Activated naive CD4-positive, alpha-beta T cell treated with anti-CD3 and anti-CD28 coated beads, Interleukin-2, amount 50 U/mL, for 24 hours (primary cell): ENCODE results near the gene TK2.

Experiments used
- H3K27ac Mint-ChIP-seq: one replicate; pipeline ENCODE4 v1.8.0; 2021; ENCODE audit warnings: mild to moderate bottlenecking, mixed read lengths
- H3K27me3 Mint-ChIP-seq: one replicate; pipeline ENCODE4 v1.8.0; 2021; ENCODE audit warnings: mixed read lengths
- H3K36me3 Mint-ChIP-seq: one replicate; pipeline ENCODE4 v1.8.0; 2021; ENCODE audit warnings: mixed read lengths
- H3K4me1 Mint-ChIP-seq: one replicate; pipeline ENCODE4 v1.8.0; 2021; ENCODE audit warnings: mixed read lengths
- H3K4me3 Mint-ChIP-seq: one replicate; pipeline ENCODE4 v1.8.0; 2021; ENCODE audit warnings: mild to moderate bottlenecking, mixed read lengths
- H3K9me3 Mint-ChIP-seq: one replicate; pipeline ENCODE4 v1.8.0; 2021; ENCODE audit warnings: mixed read lengths

TK2 gene

GRCh38 chr16:66541388-66542355 lies 8.2 kb downstream of the TK2 start:
- H3K9me3 Mint-ChIP-seq: no peaks in the 10 kb centered on the region
- no peak overlapping the region for H3K27ac Mint-ChIP-seq
- no peaks in the 10 kb centered on the region for H3K27me3 Mint-ChIP-seq
- H3K36me3 Mint-ChIP-seq: peaks cover 3% of the 10 kb centered on the region
- no peak overlapping the region for H3K4me3 Mint-ChIP-seq
- H3K4me1 Mint-ChIP-seq: peaks cover 13% of the 10 kb centered on the region

- Mint-ChIP-seq H3K9me3 (no peaks in the 10 kb centered on the region), H3K4me3 (no peak overlapping the region), H3K4me1 (peaks cover 13% of the 10 kb centered on the region), H3K27me3 (no peaks in the 10 kb centered on the region), H3K36me3 (peaks cover 6% of the 10 kb centered on the region), H3K27ac (no peak overlapping the region)
Measured at GRCh38 chr16:66539623-66540469, 10.1 kb downstream of the TK2 start.

- Mint-ChIP-seq H3K4me1 (peaks cover 13% of the 10 kb centered on the region), H3K9me3 (no peaks in the 10 kb centered on the region)
Measured at GRCh38 chr16:66538910-66539309, 11.0 kb downstream of the TK2 start.

GRCh38 chr16:66537236-66537635 lies 12.7 kb downstream of the TK2 start:
- Mint-ChIP-seq H3K27me3 (no peaks in the 10 kb centered on the region), H3K9me3 (no peaks in the 10 kb centered on the region), H3K4me1 (peaks cover 13% of the 10 kb centered on the region), H3K4me3 (no peak overlapping the region), H3K36me3 (peaks cover 6% of the 10 kb centered on the region), H3K27ac (no peak overlapping the region)

More at GRCh38 chr16:66538910-66539309, 11.0 kb downstream of the TK2 start:
- Mint-ChIP-seq H3K27me3 (no peaks in the 10 kb centered on the region), H3K36me3 (peaks cover 6% of the 10 kb centered on the region), H3K27ac (no peak overlapping the region), H3K4me3 (no peak overlapping the region)

- Mint-ChIP-seq H3K27me3 (no peaks in the 10 kb centered on the region), H3K4me1 (peaks cover 13% of the 10 kb centered on the region), H3K9me3 (no peaks in the 10 kb centered on the region), H3K36me3 (peaks cover 6% of the 10 kb centered on the region), H3K27ac (no peak overlapping the region), H3K4me3 (no peak overlapping the region)
Measured at GRCh38 chr16:66536525-66536924, 13.4 kb downstream of the TK2 start.

- peaks cover 6% of the 10 kb centered on the region for H3K36me3 Mint-ChIP-seq
- no peaks in the 10 kb centered on the region for H3K9me3 Mint-ChIP-seq
- H3K4me1 Mint-ChIP-seq: peaks cover 11% of the 10 kb centered on the region
- H3K4me3 Mint-ChIP-seq: no peak overlapping the region
- H3K27me3 Mint-ChIP-seq: no peaks in the 10 kb centered on the region
- H3K27ac Mint-ChIP-seq: no peak overlapping the region
Measured at GRCh38 chr16:66534376-66534799, 15.5 kb downstream of the TK2 start.

GRCh38 chr16:66529475-66529874 lies 20.4 kb downstream of the TK2 start:
- Mint-ChIP-seq H3K4me1 (peaks cover 35% of the 10 kb centered on the region), H3K27ac (no peak overlapping the region), H3K36me3 (no peaks in the 10 kb centered on the region), H3K9me3 (no peaks in the 10 kb centered on the region), H3K27me3 (no peaks in the 10 kb centered on the region), H3K4me3 (no peak overlapping the region)

- Mint-ChIP-seq H3K36me3 (no peaks in the 10 kb centered on the region), H3K4me3 (no peak overlapping the region), H3K4me1 (peaks cover 46% of the 10 kb centered on the region)
Measured at GRCh38 chr16:66528294-66528693, 21.6 kb downstream of the TK2 start.

GRCh38 chr16:66525396-66526180 lies 24.3 kb downstream of the TK2 start:
- Mint-ChIP-seq H3K36me3 (no peaks in the 10 kb centered on the region), H3K9me3 (no peaks in the 10 kb centered on the region), H3K27ac (peak overlapping the region; percentile 74), H3K4me1 (peaks cover 73% of the 10 kb centered on the region), H3K27me3 (no peaks in the 10 kb centered on the region), H3K4me3 (no peak overlapping the region)

More at GRCh38 chr16:66528294-66528693, 21.6 kb downstream of the TK2 start:
- H3K9me3 Mint-ChIP-seq: no peaks in the 10 kb centered on the region
- no peak overlapping the region for H3K27ac Mint-ChIP-seq
- H3K27me3 Mint-ChIP-seq: no peaks in the 10 kb centered on the region

GRCh38 chr16:66524601-66525164 lies 25.2 kb downstream of the TK2 start:
- H3K9me3 Mint-ChIP-seq: no peaks in the 10 kb centered on the region
- no peaks in the 10 kb centered on the region for H3K27me3 Mint-ChIP-seq
- peak overlapping the region; percentile 26 for H3K4me3 Mint-ChIP-seq
- H3K4me1 Mint-ChIP-seq: peaks cover 76% of the 10 kb centered on the region
- H3K36me3 Mint-ChIP-seq: no peaks in the 10 kb centered on the region
- H3K27ac Mint-ChIP-seq: peak overlapping the region; percentile 59

GRCh38 chr16:66523861-66524354 lies 26.0 kb downstream of the TK2 start:
- H3K4me1 Mint-ChIP-seq: peaks cover 79% of the 10 kb centered on the region
- H3K27me3 Mint-ChIP-seq: no peaks in the 10 kb centered on the region
- peak overlapping the region; percentile 81 for H3K27ac Mint-ChIP-seq
- H3K4me3 Mint-ChIP-seq: peak overlapping the region; percentile 69
- no peaks in the 10 kb centered on the region for H3K36me3 Mint-ChIP-seq
- H3K9me3 Mint-ChIP-seq: no peaks in the 10 kb centered on the region

GRCh38 chr16:66522816-66523590 lies 26.9 kb downstream of the TK2 start:
- Mint-ChIP-seq H3K27ac (peak overlapping the region; percentile 70), H3K4me1 (peaks cover 84% of the 10 kb centered on the region), H3K27me3 (no peaks in the 10 kb centered on the region), H3K36me3 (no peaks in the 10 kb centered on the region), H3K4me3 (peak overlapping the region; percentile 83), H3K9me3 (no peaks in the 10 kb centered on the region)

- no peaks in the 10 kb centered on the region for H3K36me3 Mint-ChIP-seq
- peak overlapping the region; percentile 89 for H3K27ac Mint-ChIP-seq
- H3K4me1 Mint-ChIP-seq: peaks cover 87% of the 10 kb centered on the region
- H3K27me3 Mint-ChIP-seq: no peaks in the 10 kb centered on the region
- no peaks in the 10 kb centered on the region for H3K9me3 Mint-ChIP-seq
- H3K4me3 Mint-ChIP-seq: peak overlapping the region; percentile 83
Measured at GRCh38 chr16:66521951-66522771, 27.8 kb downstream of the TK2 start.
